Activated naive CD4-positive, alpha-beta T cell treated with anti-CD3 and anti-CD28 coated beads for 36 hours (primary cell): ENCODE measurements around the gene ARFGAP1. TPM values are rescaled to one million over a fixed set of nuclear protein-coding genes. Genes with fewer than 3 reads are reported as not detected.

Experiments
- CTCF ChIA-PET: fragments of 350-600 bp; sonication (Branson Sonifier 250); formaldehyde crosslinking; loops from one replicate; lab custom pipeline; 2021; ENCODE audit warnings: antibody characterized with exemption; lab: Charles Lee
- DNase-seq: peaks from one replicate; pipeline ENCODE4 v3.0.0-alpha.2; 2020
- H3K27ac Mint-ChIP-seq: one replicate; pipeline ENCODE4 v1.8.0; 2021; ENCODE audit warnings: mild to moderate bottlenecking, mixed read lengths
- H3K27me3 Mint-ChIP-seq: one replicate; pipeline ENCODE4 v1.8.0; 2021; ENCODE audit warnings: low read depth, mixed read lengths
- H3K36me3 Mint-ChIP-seq: one replicate; pipeline ENCODE4 v1.8.0; 2021; ENCODE audit warnings: low read depth, mixed read lengths
- H3K4me1 Mint-ChIP-seq: one replicate; pipeline ENCODE4 v1.8.0; 2021; ENCODE audit warnings: low read depth, mixed read lengths
- H3K4me3 Mint-ChIP-seq: one replicate; pipeline ENCODE4 v1.8.0; 2021; ENCODE audit warnings: mild to moderate bottlenecking, moderate library complexity, mixed read lengths
- H3K9me3 Mint-ChIP-seq: one replicate; pipeline ENCODE4 v1.8.0; 2021; ENCODE audit warnings: mixed read lengths
- intact Hi-C: fragments of 100-400 bp; cut with micrococcal nuclease; formaldehyde crosslinking; loops from one replicate; pipeline ENCODE4 v1.15.1; 2023
- total RNA-seq, 2 experiments: library from RNA; stranded (reverse); gene quantifications; one replicate each; pipeline ENCODE4 v1.2.3, GENCODE V29; 2021

The ARFGAP1 gene
- total RNA-seq, 2 experiments from 2014 or later = 82.4 to 89.4 TPM

- DNase-seq = no peak
- H3K27me3 Mint-ChIP-seq = peaks cover 3% of the 10 kb centered on the region
- H3K4me1 Mint-ChIP-seq = peaks cover 5% of the 10 kb centered on the region
- CTCF ChIA-PET = no interaction called here
- H3K36me3 Mint-ChIP-seq = no peaks in the 10 kb centered on the region
- intact Hi-C loops = no loop called here
- H3K27ac Mint-ChIP-seq = no peak overlapping the region
- H3K4me3 Mint-ChIP-seq = no peak overlapping the region
- H3K9me3 Mint-ChIP-seq = peaks cover 3% of the 10 kb centered on the region
Measured at GRCh38 chr20:63326314-63327230, 54.0 kb downstream of the ARFGAP1 start.

- H3K27ac Mint-ChIP-seq = no peak overlapping the region
- peaks cover 3% of the 10 kb centered on the region for H3K27me3 Mint-ChIP-seq
- intact Hi-C loops = no loop called here
- no peak overlapping the region for H3K4me3 Mint-ChIP-seq
- no peaks in the 10 kb centered on the region for H3K36me3 Mint-ChIP-seq
- DNase-seq = no peak
- peaks cover 5% of the 10 kb centered on the region for H3K4me1 Mint-ChIP-seq
- CTCF ChIA-PET = no interaction called here
- peaks cover 10% of the 10 kb centered on the region for H3K9me3 Mint-ChIP-seq
Measured at GRCh38 chr20:63327231-63327745, 54.7 kb downstream of the ARFGAP1 start.

GRCh38 chr20:63328026-63328700 is 55.5 kb downstream of the ARFGAP1 start:
- H3K4me1 Mint-ChIP-seq = peaks cover 5% of the 10 kb centered on the region
- no peak overlapping the region for H3K27ac Mint-ChIP-seq
- intact Hi-C loops = no loop called here
- peaks cover 10% of the 10 kb centered on the region for H3K9me3 Mint-ChIP-seq
- H3K4me3 Mint-ChIP-seq = no peak overlapping the region
- CTCF ChIA-PET = no interaction called here
- DNase-seq = no peak
- no peaks in the 10 kb centered on the region for H3K36me3 Mint-ChIP-seq
- peaks cover 2% of the 10 kb centered on the region for H3K27me3 Mint-ChIP-seq

GRCh38 chr20:63328718-63329275 is 56.2 kb downstream of the ARFGAP1 start:
- H3K4me3 Mint-ChIP-seq = no peak overlapping the region
- intact Hi-C loops = no loop called here
- H3K27ac Mint-ChIP-seq = no peak overlapping the region
- H3K9me3 Mint-ChIP-seq = peaks cover 10% of the 10 kb centered on the region
- H3K4me1 Mint-ChIP-seq = peaks cover 5% of the 10 kb centered on the region
- DNase-seq = no peak
- no peaks in the 10 kb centered on the region for H3K36me3 Mint-ChIP-seq
- CTCF ChIA-PET = no interaction called here
- H3K27me3 Mint-ChIP-seq = no peaks in the 10 kb centered on the region

GRCh38 chr20:63329331-63330083 is 56.9 kb downstream of the ARFGAP1 start:
- H3K27me3 Mint-ChIP-seq = no peaks in the 10 kb centered on the region
- H3K27ac Mint-ChIP-seq = no peak overlapping the region
- H3K4me3 Mint-ChIP-seq = no peak overlapping the region
- no peaks in the 10 kb centered on the region for H3K36me3 Mint-ChIP-seq
- CTCF ChIA-PET = no interaction called here
- intact Hi-C loops = no loop called here
- peaks cover 10% of the 10 kb centered on the region for H3K9me3 Mint-ChIP-seq
- H3K4me1 Mint-ChIP-seq = peaks cover 5% of the 10 kb centered on the region
- DNase-seq = no peak

GRCh38 chr20:63330084-63330760 is 57.6 kb downstream of the ARFGAP1 start:
- intact Hi-C loops = no loop called here
- no peak overlapping the region for H3K4me3 Mint-ChIP-seq
- H3K27ac Mint-ChIP-seq = no peak overlapping the region
- DNase-seq = no peak
- no peaks in the 10 kb centered on the region for H3K27me3 Mint-ChIP-seq
- peaks cover 10% of the 10 kb centered on the region for H3K9me3 Mint-ChIP-seq
- H3K4me1 Mint-ChIP-seq = peaks cover 5% of the 10 kb centered on the region
- no peaks in the 10 kb centered on the region for H3K36me3 Mint-ChIP-seq
- CTCF ChIA-PET = no interaction called here

GRCh38 chr20:63330940-63331339 is 58.3 kb downstream of the ARFGAP1 start:
- peaks cover 5% of the 10 kb centered on the region for H3K4me1 Mint-ChIP-seq
- CTCF ChIA-PET = no interaction called here

GRCh38 chr20:63331741-63332400 is 59.3 kb downstream of the ARFGAP1 start:
- Mint-ChIP-seq H3K27me3 (peaks cover 6% of the 10 kb centered on the region), H3K27ac (no peak overlapping the region), H3K9me3 (peaks cover 10% of the 10 kb centered on the region), H3K36me3 (no peaks in the 10 kb centered on the region), H3K4me3 (no peak overlapping the region), H3K4me1 (peaks cover 2% of the 10 kb centered on the region)
- intact Hi-C loops = no loop called here
- CTCF ChIA-PET = no interaction called here
- no peak for DNase-seq

More at GRCh38 chr20:63330940-63331339, 58.3 kb downstream of the ARFGAP1 start:
- Mint-ChIP-seq H3K9me3 (peaks cover 10% of the 10 kb centered on the region), H3K4me3 (no peak overlapping the region), H3K27me3 (peaks cover 5% of the 10 kb centered on the region), H3K27ac (no peak overlapping the region), H3K36me3 (no peaks in the 10 kb centered on the region)
- intact Hi-C loops = no loop called here
- DNase-seq = no peak

GRCh38 chr20:63332488-63333240 is 60.1 kb downstream of the ARFGAP1 start:
- no peak overlapping the region for H3K4me3 Mint-ChIP-seq
- peaks cover 10% of the 10 kb centered on the region for H3K9me3 Mint-ChIP-seq
- DNase-seq = no peak
- intact Hi-C loops = no loop called here
- CTCF ChIA-PET = no interaction called here
- H3K4me1 Mint-ChIP-seq = no peaks in the 10 kb centered on the region
- no peak overlapping the region for H3K27ac Mint-ChIP-seq
- peaks cover 9% of the 10 kb centered on the region for H3K27me3 Mint-ChIP-seq
- no peaks in the 10 kb centered on the region for H3K36me3 Mint-ChIP-seq

GRCh38 chr20:63333241-63333836 is 60.7 kb downstream of the ARFGAP1 start:
- no peaks in the 10 kb centered on the region for H3K36me3 Mint-ChIP-seq
- H3K4me1 Mint-ChIP-seq = no peaks in the 10 kb centered on the region
- CTCF ChIA-PET = interaction anchor here (1.0 kb wide), 1 partner anchor 48 kb away, joined by 3 read pairs; no protein-coding TSS in a partner anchor
- peaks cover 9% of the 10 kb centered on the region for H3K27me3 Mint-ChIP-seq
- no peak for DNase-seq
- H3K27ac Mint-ChIP-seq = no peak overlapping the region
- H3K4me3 Mint-ChIP-seq = no peak overlapping the region
- H3K9me3 Mint-ChIP-seq = peaks cover 10% of the 10 kb centered on the region
- intact Hi-C loops = no loop called here
